GM12878 (cell line): ENCODE measurements around the gene ENAH. TPM values are rescaled to one million over a fixed set of nuclear protein-coding genes. Genes with fewer than 3 reads are reported as not detected.

ENCODE experiments used
- ATAC-seq: fragments of 200-7000 bp; cut with Tn5 transposase; 3 replicates; pipeline ENCODE4 v1.9.1; 2020; ENCODE audit warnings: mild to moderate bottlenecking, moderate library complexity
- BruUV-seq: library from RNA; stranded (reverse); fragments of 400-500 nt; replicated peaks from 2 replicates; lab custom pipeline; 2021; lab: Mats Ljungman, UMichigan
- CTCF ChIA-PET: fragments of 300-600 bp; sonication (Branson Sonifier 250); formaldehyde crosslinking; extraction: SDS; loops from one replicate; lab custom pipeline; 2021; ENCODE audit warnings: inconsistent platforms; lab: Yijun Ruan, JAX
- POLR2A ChIA-PET: fragments of 350-600 bp; formaldehyde crosslinking; extraction: SDS; loops from one replicate; lab custom pipeline; 2021; ENCODE audit warnings: inconsistent platforms; lab: Charles Lee
- RAD21 ChIA-PET: fragments of 300-600 bp; sonication (Branson Sonifier 250); formaldehyde crosslinking; loops from one replicate; lab custom pipeline; 2023; ENCODE audit warnings: antibody characterized with exemption; ENCODE audit not compliant: unreplicated experiment; lab: Charles Lee
- SMC1A ChIA-PET: fragments of 300-600 bp; sonication (Branson Sonifier 250); formaldehyde crosslinking; loops from one replicate; lab custom pipeline; 2023; ENCODE audit not compliant: unreplicated experiment, uncharacterized antibody; lab: Charles Lee
- DNase-seq: peaks from one replicate; pipeline ENCODE4 v3.0.0-alpha.2; 2011; ENCODE audit warnings: low read depth, low spot score
- FAIRE-seq: peaks from 3 replicates; lab custom pipeline; 2011; peaks lifted over from hg19 to GRCh38; lab: Jason Lieb, UNC
- H2AFZ ChIP-seq: 2 replicates; pipeline ENCODE4 v1.6.0; 2011; ENCODE audit warnings: low read depth, low read length, control low read depth; ENCODE audit not compliant: control insufficient read depth
- H3K27ac ChIP-seq: 2 replicates; pipeline ENCODE4 v1.5.1; 2011; ENCODE audit warnings: control low read depth; ENCODE audit not compliant: control insufficient read depth, insufficient read depth
- H3K27me3 ChIP-seq, 2 experiments: replicated peaks in 1 of 2; 2 replicates each; pipeline versions ENCODE4 v1.6.0 to v1.6.1; 2011; ENCODE audit warnings: low read length in 1 of 2; ENCODE audit not compliant: control insufficient read depth in 2 of 2, insufficient read depth in 2 of 2
- H3K36me3 ChIP-seq, 2 experiments: 2 replicates each; pipeline ENCODE4 v1.5.1; 2011; ENCODE audit warnings: low read length in 1 of 2; ENCODE audit not compliant: control insufficient read depth in 2 of 2, insufficient read depth in 2 of 2
- H3K4me1 ChIP-seq: 2 replicates; pipeline ENCODE4 v1.6.1; 2011; ENCODE audit warnings: mild to moderate bottlenecking, low read length, moderate library complexity, mixed read lengths; ENCODE audit not compliant: control insufficient read depth, insufficient read depth
- H3K4me2 ChIP-seq: 2 replicates; pipeline ENCODE4 v1.6.0; 2011; ENCODE audit warnings: control low read depth; ENCODE audit not compliant: control insufficient read depth, insufficient read depth
- H3K4me3 ChIP-seq: fragments of 200-600 bp; sonication (generic); 2 replicates; pipeline ENCODE4 v1.5.1; 2016
- H3K79me2 ChIP-seq: 2 replicates; pipeline ENCODE4 v1.6.0; 2011; ENCODE audit warnings: low read length; ENCODE audit not compliant: control insufficient read depth, insufficient read depth
- H3K9ac ChIP-seq: 2 replicates; pipeline ENCODE4 v1.8.0; 2011; ENCODE audit warnings: low read length, control low read depth, mixed read lengths; ENCODE audit not compliant: control insufficient read depth, insufficient read depth
- H3K9me3 ChIP-seq: replicated peaks from 3 replicates; pipeline ENCODE4 v1.5.1; 2011; ENCODE audit warnings: mild to moderate bottlenecking, low read length; ENCODE audit not compliant: control insufficient read depth, insufficient read depth
- H4K20me1 ChIP-seq: 2 replicates; pipeline ENCODE4 v1.6.0; 2011; ENCODE audit not compliant: control insufficient read depth, insufficient read depth
- ETV6 ChIP-seq, 2 experiments: fragments of 450-650 bp in 1 of 2; IDR thresholded peaks in 1 of 2; conservative IDR thresholded peaks in 1 of 2; 2 replicates each; pipeline ENCODE4 v1.6.1; 2014; ENCODE audit warnings: antibody characterized with exemption in 1 of 2, borderline replicate concordance in 1 of 2, low read depth in 1 of 2, mild to moderate bottlenecking in 1 of 2, moderate library complexity in 1 of 2
- HDAC2 ChIP-seq: fragments of 200-600 bp; sonication (generic); IDR thresholded peaks from 2 replicates; pipeline ENCODE4 v1.6.1; 2017
- MXI1 ChIP-seq: fragments of 150-350 bp; IDR thresholded peaks from 2 replicates; pipeline ENCODE4 v1.6.1; 2011; ENCODE audit warnings: low read depth, mild to moderate bottlenecking, inconsistent platforms, low read length, improper control_type of control experiment
- NBN ChIP-seq: fragments of 450-650 bp; IDR thresholded peaks from 2 replicates; pipeline ENCODE4 v1.6.1; 2016
- RAD21 ChIP-seq: IDR thresholded peaks from 2 replicates; pipeline ENCODE4 v1.6.1; 2011; ENCODE audit warnings: mild to moderate bottlenecking, low read depth, low read length, moderate library complexity; ENCODE audit not compliant: insufficient read depth
- RCOR1 ChIP-seq: conservative IDR thresholded peaks from 2 replicates; pipeline ENCODE4 v1.6.1; 2012; ENCODE audit warnings: low read depth, low read length, improper control_type of control experiment
- TCF12 ChIP-seq: IDR thresholded peaks from 2 replicates; pipeline ENCODE4 v1.6.1; 2011; ENCODE audit warnings: low read depth, mild to moderate bottlenecking, low read length
- WGBS: methylation state at CpG from one replicate; pipeline ENCODE4 v1.1.6; 2016; ENCODE audit warnings: low lambda C conversion rate; ENCODE audit not compliant: insufficient replicate concordance, insufficient coverage; ENCODE audit errors: missing lambda C conversion rate; 5-methylcytosine and 5-hydroxymethylcytosine counted together
- in situ Hi-C: fragments of 300-500 bp; cut with MboI; formaldehyde crosslinking; loops from 9 replicates; pipeline ENCODE4 v1.14.3; 2018; ENCODE audit warnings: mixed read lengths
- intact Hi-C: fragments of 100-400 bp; cut with micrococcal nuclease; formaldehyde crosslinking; loops from one replicate; pipeline ENCODE4 v1.14.2; 2022; ENCODE audit not compliant: unreplicated experiment
- polyA plus RNA-seq, 11 experiments: library from polyadenylated mRNA; depleted of rRNA in 4 of 11; unstranded in 6 of 11; stranded (reverse) in 5 of 11; fragments of >200 nt; fragmentation: Nextera tagmentation in 4 of 11; fragmentation: Illumina TruSeq in 1 of 11; extraction: Ambion mirVana in 4 of 11; extraction: Trizol in 1 of 11; gene quantifications; 1 replicate in 1 of 11; 2 replicates in 10 of 11; pipeline versions ENCODE4 v1.2.1 to v1.2.3, GENCODE V29; 2011 to 2016; ENCODE audit warnings: inconsistent platforms in 2 of 11, missing spikeins in 2 of 11, low read depth in 1 of 11
- total RNA-seq, 4 experiments: library from RNA; depleted of rRNA in 3 of 4; stranded (reverse); fragments of >200 nt in 3 of 4; fragmentation: Illumina TruSeq in 1 of 4; extraction: Trizol in 1 of 4; gene quantifications; 2 replicates each; pipeline versions ENCODE4 v1.2.1 to v1.2.3, GENCODE V29; 2013 to 2021
- TF ChIP-seq, protein P1 (sequence below), 3 experiments: IDR thresholded peaks in 2 of 3; conservative IDR thresholded peaks in 1 of 3; 2 replicates each; pipeline ENCODE4 v1.5.1; 2011; ENCODE audit warnings: low read depth in 3 of 3, low read length in 3 of 3, mild to moderate bottlenecking in 3 of 3, control low read depth in 2 of 3, moderate library complexity in 2 of 3, inconsistent platforms in 1 of 3, mixed read lengths in 1 of 3; ENCODE audit not compliant: control insufficient read depth in 2 of 3, insufficient read depth in 1 of 3; ENCODE audit errors: extremely low read depth in 1 of 3
- TF ChIP-seq, protein P2 (sequence below): IDR thresholded peaks from 2 replicates; pipeline ENCODE4 v1.6.1; 2012; ENCODE audit warnings: low read depth, low read length, improper control_type of control experiment
- TF ChIP-seq, protein P3 (sequence below): fragments of 450-650 bp; IDR thresholded peaks from 2 replicates; pipeline ENCODE4 v1.6.1; 2017; ENCODE audit warnings: mild to moderate bottlenecking, moderate library complexity
- TF ChIP-seq, protein P4 (sequence below): IDR thresholded peaks from 2 replicates; pipeline ENCODE4 v1.6.1; 2012; ENCODE audit warnings: low read length, inconsistent platforms

Gene ENAH
- total and polyA plus RNA-seq, 10 of the 15 experiments (the other 5 are each of a cell fraction or from before 2014, with no cell fraction given), result under 0.01 to 0.62 (median 0.06) TPM; not detected in 5

DNA sequence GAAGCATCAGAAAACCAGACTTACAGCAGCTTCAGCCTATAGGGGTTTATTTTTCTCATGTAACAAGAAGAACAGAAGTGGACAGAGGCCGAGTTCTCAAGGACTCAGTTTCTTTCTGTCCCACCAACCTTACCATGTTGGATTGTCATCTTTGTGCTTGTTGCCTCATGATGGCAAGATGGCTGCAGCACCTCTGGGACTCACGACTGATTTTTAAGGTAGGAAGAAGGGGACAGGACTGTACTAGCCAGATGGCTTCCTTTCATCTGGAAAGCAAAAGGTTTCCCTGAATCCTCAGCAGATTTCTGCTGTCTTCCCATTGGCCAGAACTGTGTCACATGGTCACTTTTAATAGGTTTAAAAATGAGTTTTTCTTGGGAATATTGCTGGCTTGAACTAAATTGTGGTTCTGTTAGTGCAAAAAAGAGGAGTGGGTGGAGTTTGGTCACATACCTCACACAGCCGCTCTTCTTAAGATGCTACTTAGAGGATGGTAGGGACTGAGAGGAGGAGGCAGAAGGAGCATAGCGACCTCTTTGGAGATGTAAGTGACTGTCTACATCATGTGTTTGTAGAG, 48.1 kb upstream of the ENAH start (continued):
- TF ChIP-seq RAD21, result no peak
- TF ChIP-seq, all 136 proteins: peak for 0

DNA sequence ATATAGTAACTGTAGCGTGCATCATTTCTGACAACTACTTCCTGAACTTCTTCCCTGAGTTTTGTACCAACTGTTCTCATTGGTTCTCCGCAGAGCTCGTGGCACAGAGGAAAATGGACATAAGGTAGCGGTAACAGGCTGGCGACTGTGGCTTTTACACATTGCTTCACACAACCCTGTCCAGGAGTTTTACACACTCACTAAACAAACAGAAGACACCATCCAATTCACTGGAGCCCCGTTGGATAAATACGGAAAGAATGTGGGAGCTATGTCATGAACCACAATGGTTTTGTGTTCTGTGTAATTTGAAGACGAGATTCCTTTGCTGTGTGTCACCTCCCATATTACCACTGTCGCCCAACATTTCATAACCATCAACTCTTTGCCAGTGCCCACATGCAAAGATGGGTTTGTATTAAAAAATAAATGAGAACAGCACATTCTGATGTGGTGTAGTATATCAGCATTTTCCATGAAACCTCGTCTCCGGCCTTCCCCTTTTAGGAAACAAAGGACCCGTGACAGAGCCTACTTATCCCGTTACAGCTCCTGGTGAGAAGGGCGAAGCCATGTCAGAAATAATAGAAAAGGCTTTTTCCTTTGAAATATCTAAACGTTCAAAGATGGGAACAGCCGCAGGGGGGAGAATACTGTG, 47.4 kb upstream of the ENAH start:
- ChIA-PET SMC1A (no interaction called here), RAD21 (no interaction called here), CTCF (interaction anchor here (0.5 kb wide), 1 partner anchor 12 kb away, joined by 3 read pairs; no protein-coding TSS in a partner anchor), POLR2A (no interaction called here)
- no peak overlapping the region for H3K9ac ChIP-seq
- no peak for FAIRE-seq
- no peak overlapping the region for H3K4me3 ChIP-seq
- 35% methylated on average over 16 of the region's 16 CpGs for WGBS
- no peaks in the 10 kb centered on the region for H3K36me3 ChIP-seq
- H3K4me2 ChIP-seq, result no peak overlapping the region
- H4K20me1 ChIP-seq, result no peaks in the 10 kb centered on the region
- H3K4me1 ChIP-seq, result no peaks in the 10 kb centered on the region
- H3K27ac ChIP-seq, result no peak overlapping the region
- ATAC-seq, result no peak
- no peaks in the 10 kb centered on the region for H3K79me2 ChIP-seq
- DNase-seq, result no peak
- no peaks in the 10 kb centered on the region for H3K9me3 ChIP-seq
- no peak overlapping the region for H2AFZ ChIP-seq
- in situ Hi-C loops, result no loop called here
- BruUV-seq, result no TSS peak
- H3K27me3 ChIP-seq, result peaks cover 0 to 4% of the 10 kb centered on the region in 2 experiments; a peak in 1 of 4 replicates
- intact Hi-C loops, result no loop called here
- no peak for TF ChIP-seq MXI1
- TF ChIP-seq, protein P1, sequence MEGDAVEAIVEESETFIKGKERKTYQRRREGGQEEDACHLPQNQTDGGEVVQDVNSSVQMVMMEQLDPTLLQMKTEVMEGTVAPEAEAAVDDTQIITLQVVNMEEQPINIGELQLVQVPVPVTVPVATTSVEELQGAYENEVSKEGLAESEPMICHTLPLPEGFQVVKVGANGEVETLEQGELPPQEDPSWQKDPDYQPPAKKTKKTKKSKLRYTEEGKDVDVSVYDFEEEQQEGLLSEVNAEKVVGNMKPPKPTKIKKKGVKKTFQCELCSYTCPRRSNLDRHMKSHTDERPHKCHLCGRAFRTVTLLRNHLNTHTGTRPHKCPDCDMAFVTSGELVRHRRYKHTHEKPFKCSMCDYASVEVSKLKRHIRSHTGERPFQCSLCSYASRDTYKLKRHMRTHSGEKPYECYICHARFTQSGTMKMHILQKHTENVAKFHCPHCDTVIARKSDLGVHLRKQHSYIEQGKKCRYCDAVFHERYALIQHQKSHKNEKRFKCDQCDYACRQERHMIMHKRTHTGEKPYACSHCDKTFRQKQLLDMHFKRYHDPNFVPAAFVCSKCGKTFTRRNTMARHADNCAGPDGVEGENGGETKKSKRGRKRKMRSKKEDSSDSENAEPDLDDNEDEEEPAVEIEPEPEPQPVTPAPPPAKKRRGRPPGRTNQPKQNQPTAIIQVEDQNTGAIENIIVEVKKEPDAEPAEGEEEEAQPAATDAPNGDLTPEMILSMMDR (IDR thresholded peaks at IDR 0.05 in 2 of 3, conservative IDR thresholded peaks at IDR 0.05 in 1 of 3; ENCODE audit: control insufficient read depth in 2 of 3, extremely low read depth in 1 of 3, insufficient read depth in 1 of 3, low read depth in 3 of 3, low read length in 3 of 3), result no peak
- TF ChIP-seq ETV6 (conservative IDR thresholded peaks at IDR 0.05 in 1 of 2, IDR thresholded peaks at IDR 0.05 in 1 of 2; ENCODE audit: borderline replicate concordance in 1 of 2, low read depth in 1 of 2), result no peak
- no peak for TF ChIP-seq RCOR1
- TF ChIP-seq TCF12, result no peak
- TF ChIP-seq, protein P2, sequence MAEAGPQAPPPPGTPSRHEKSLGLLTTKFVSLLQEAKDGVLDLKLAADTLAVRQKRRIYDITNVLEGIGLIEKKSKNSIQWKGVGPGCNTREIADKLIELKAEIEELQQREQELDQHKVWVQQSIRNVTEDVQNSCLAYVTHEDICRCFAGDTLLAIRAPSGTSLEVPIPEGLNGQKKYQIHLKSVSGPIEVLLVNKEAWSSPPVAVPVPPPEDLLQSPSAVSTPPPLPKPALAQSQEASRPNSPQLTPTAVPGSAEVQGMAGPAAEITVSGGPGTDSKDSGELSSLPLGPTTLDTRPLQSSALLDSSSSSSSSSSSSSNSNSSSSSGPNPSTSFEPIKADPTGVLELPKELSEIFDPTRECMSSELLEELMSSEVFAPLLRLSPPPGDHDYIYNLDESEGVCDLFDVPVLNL, result no peak
- TF ChIP-seq HDAC2, result no peak
- TF ChIP-seq, protein P3, sequence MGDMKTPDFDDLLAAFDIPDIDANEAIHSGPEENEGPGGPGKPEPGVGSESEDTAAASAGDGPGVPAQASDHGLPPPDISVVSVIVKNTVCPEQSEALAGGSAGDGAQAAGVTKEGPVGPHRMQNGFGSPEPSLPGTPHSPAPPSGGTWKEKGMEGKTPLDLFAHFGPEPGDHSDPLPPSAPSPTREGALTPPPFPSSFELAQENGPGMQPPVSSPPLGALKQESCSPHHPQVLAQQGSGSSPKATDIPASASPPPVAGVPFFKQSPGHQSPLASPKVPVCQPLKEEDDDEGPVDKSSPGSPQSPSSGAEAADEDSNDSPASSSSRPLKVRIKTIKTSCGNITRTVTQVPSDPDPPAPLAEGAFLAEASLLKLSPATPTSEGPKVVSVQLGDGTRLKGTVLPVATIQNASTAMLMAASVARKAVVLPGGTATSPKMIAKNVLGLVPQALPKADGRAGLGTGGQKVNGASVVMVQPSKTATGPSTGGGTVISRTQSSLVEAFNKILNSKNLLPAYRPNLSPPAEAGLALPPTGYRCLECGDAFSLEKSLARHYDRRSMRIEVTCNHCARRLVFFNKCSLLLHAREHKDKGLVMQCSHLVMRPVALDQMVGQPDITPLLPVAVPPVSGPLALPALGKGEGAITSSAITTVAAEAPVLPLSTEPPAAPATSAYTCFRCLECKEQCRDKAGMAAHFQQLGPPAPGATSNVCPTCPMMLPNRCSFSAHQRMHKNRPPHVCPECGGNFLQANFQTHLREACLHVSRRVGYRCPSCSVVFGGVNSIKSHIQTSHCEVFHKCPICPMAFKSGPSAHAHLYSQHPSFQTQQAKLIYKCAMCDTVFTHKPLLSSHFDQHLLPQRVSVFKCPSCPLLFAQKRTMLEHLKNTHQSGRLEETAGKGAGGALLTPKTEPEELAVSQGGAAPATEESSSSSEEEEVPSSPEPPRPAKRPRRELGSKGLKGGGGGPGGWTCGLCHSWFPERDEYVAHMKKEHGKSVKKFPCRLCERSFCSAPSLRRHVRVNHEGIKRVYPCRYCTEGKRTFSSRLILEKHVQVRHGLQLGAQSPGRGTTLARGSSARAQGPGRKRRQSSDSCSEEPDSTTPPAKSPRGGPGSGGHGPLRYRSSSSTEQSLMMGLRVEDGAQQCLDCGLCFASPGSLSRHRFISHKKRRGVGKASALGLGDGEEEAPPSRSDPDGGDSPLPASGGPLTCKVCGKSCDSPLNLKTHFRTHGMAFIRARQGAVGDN, result no peak
- TF ChIP-seq NBN, result no peak
- TF ChIP-seq, protein P4, sequence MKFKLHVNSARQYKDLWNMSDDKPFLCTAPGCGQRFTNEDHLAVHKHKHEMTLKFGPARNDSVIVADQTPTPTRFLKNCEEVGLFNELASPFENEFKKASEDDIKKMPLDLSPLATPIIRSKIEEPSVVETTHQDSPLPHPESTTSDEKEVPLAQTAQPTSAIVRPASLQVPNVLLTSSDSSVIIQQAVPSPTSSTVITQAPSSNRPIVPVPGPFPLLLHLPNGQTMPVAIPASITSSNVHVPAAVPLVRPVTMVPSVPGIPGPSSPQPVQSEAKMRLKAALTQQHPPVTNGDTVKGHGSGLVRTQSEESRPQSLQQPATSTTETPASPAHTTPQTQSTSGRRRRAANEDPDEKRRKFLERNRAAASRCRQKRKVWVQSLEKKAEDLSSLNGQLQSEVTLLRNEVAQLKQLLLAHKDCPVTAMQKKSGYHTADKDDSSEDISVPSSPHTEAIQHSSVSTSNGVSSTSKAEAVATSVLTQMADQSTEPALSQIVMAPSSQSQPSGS, result no peak
